ENCODE results near the gene GMDS. TPM values are rescaled to one million over a fixed set of nuclear protein-coding genes. Genes with fewer than 3 reads are reported as not detected.
A peak's percentile ranks its signal among the peaks of the same experiment; 100 is the strongest.

GMDS gene
- total and polyA plus RNA-seq, 2 donors (not counting 1 experiment from before 2014, with no cell fraction given): 12.7 to 34.5 TPM

DNA sequence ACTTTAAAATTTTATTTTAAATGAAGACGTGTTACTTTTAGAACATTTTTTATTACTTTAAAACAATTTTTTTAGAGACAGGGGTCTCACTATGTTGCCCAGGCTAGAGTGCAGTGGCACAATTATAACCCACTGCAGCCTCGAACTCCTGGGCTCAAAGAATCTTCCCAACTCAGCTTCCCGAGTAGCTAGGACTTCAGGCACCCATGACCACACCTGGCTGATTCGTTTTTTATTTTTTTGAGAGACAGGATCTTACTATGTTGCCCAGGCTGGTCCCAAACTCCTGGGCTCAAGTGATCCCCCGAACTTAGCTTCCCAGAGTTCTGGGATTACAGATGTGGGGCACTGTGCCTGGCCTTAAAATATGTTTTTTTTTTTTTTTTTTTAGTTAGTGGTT is 287.7 kb downstream of the GMDS start:
- H3K4me2 ChIP-seq (ENCODE audit: extremely low read depth, insufficient read depth, low read length): no peak overlapping the region
- no peaks in the 10 kb centered on the region for H3K36me3 ChIP-seq (ENCODE audit: control insufficient read depth, insufficient read depth, low read length)
- no peak overlapping the region for H2AFZ ChIP-seq (ENCODE audit: low read length)
- no peaks in the 10 kb centered on the region for H4K20me1 ChIP-seq (ENCODE audit: control insufficient read depth, extremely low read depth, insufficient read depth, low read length)
- H3K27ac ChIP-seq (ENCODE audit: insufficient read depth, low read length): no peak overlapping the region
- no peaks in the 10 kb centered on the region for H3K9me3 ChIP-seq (ENCODE audit: control insufficient read depth, insufficient read depth, low read depth, low read length)
- H3K27me3 ChIP-seq (ENCODE audit: control insufficient read depth, insufficient read depth, low read length): no peaks in the 10 kb centered on the region
- DNase-seq (ENCODE audit: low read depth in 2 of 2): no peak
- H3K79me2 ChIP-seq (ENCODE audit: control insufficient read depth, insufficient read depth, low read length): no peaks in the 10 kb centered on the region
- no peak for TF ChIP-seq EZH2 (IDR thresholded peaks at IDR 0.05; ENCODE audit: low read length, missing control alignments)
- TF ChIP-seq CTCF (conservative IDR thresholded peaks at IDR 0.05 in 1 of 2, IDR thresholded peaks at IDR 0.05 in 1 of 2; ENCODE audit: low read depth in 1 of 2, low read length in 2 of 2): no peak
- H3K9ac ChIP-seq (ENCODE audit: insufficient read depth, low read length): no peak overlapping the region
- no peak overlapping the region for H3K4me3 ChIP-seq (replicated peaks in 1 of 4; ENCODE audit: control extremely low read depth in 1 of 4, insufficient read depth in 1 of 4, low read depth in 3 of 4, low read length in 4 of 4)
- H3K4me1 ChIP-seq (ENCODE audit: control insufficient read depth, extremely low read depth, insufficient read depth, low read length): no peaks in the 10 kb centered on the region

DNA sequence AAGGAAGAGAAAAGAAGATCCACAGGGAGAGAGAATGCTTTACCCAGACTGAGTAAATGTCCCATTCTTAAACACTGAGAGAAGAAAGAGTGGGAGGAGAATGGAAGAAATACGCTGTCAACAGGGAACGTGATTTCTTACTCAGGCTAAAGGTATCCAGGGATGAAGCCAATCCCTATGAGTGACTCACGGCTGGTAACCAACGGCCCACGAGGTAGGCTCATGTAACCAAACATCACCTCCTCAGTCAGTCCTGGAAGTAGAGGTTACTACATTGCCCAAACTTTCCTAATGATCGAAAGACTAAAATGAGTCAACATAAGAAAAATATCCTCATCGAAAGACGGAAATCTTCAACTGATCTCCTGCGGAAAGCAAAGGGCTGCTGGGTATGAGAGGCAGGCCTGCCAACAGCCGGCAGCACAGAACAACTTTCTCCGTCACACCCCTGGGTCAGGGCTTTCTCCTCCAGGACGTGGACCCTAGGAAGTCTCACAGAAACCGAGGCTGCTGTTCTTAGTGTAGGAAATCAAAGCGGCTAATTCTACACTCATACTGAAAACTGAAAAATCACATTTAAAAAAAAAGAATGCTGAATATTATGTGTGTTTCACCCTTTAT is 292.6 kb downstream of the GMDS start:
- Histone ChIP-seq H3K27ac (ENCODE audit: insufficient read depth, low read length) (peak overlapping the region; percentile 27), H3K4me2 (ENCODE audit: extremely low read depth, insufficient read depth, low read length) (peak overlapping the region; percentile 13)
- TF ChIP-seq EZH2 (IDR thresholded peaks at IDR 0.05; ENCODE audit: low read length, missing control alignments): no peak
- peak in 1 of 2 donors; percentile 20 for TF ChIP-seq CTCF (conservative IDR thresholded peaks at IDR 0.05 in 1 of 2, IDR thresholded peaks at IDR 0.05 in 1 of 2; ENCODE audit: low read depth in 1 of 2, low read length in 2 of 2)

GRCh38 chr6:1950631-1951030 is 294.8 kb downstream of the GMDS start:
- H2AFZ ChIP-seq (ENCODE audit: low read length): no peak overlapping the region
- H3K9ac ChIP-seq (ENCODE audit: insufficient read depth, low read length): no peak overlapping the region
- H3K79me2 ChIP-seq (ENCODE audit: control insufficient read depth, insufficient read depth, low read length): no peaks in the 10 kb centered on the region
- H3K4me2 ChIP-seq (ENCODE audit: extremely low read depth, insufficient read depth, low read length): no peak overlapping the region
- H3K4me1 ChIP-seq (ENCODE audit: control insufficient read depth, extremely low read depth, insufficient read depth, low read length): no peaks in the 10 kb centered on the region
- H4K20me1 ChIP-seq (ENCODE audit: control insufficient read depth, extremely low read depth, insufficient read depth, low read length): no peaks in the 10 kb centered on the region
- H3K9me3 ChIP-seq (ENCODE audit: control insufficient read depth, insufficient read depth, low read depth, low read length): no peaks in the 10 kb centered on the region
- H3K36me3 ChIP-seq (ENCODE audit: control insufficient read depth, insufficient read depth, low read length): no peaks in the 10 kb centered on the region
- no peak for TF ChIP-seq CTCF (conservative IDR thresholded peaks at IDR 0.05 in 1 of 2, IDR thresholded peaks at IDR 0.05 in 1 of 2; ENCODE audit: low read depth in 1 of 2, low read length in 2 of 2)
- no peak for TF ChIP-seq EZH2 (IDR thresholded peaks at IDR 0.05; ENCODE audit: low read length, missing control alignments)
- H3K27me3 ChIP-seq (ENCODE audit: control insufficient read depth, insufficient read depth, low read length): no peaks in the 10 kb centered on the region
- H3K4me3 ChIP-seq (replicated peaks in 1 of 4; ENCODE audit: control extremely low read depth in 1 of 4, insufficient read depth in 1 of 4, low read depth in 3 of 4, low read length in 4 of 4): no peak overlapping the region
- H3K27ac ChIP-seq (ENCODE audit: insufficient read depth, low read length): no peak overlapping the region
- DNase-seq (ENCODE audit: low read depth in 2 of 2): no peak

More for the DNA sequence above, 292.6 kb downstream of the GMDS start:
- DNase-seq (ENCODE audit: low read depth in 2 of 2): peak; percentile 95 to 99
- Histone ChIP-seq H3K4me3 (replicated peaks in 1 of 4; ENCODE audit: control extremely low read depth in 1 of 4, insufficient read depth in 1 of 4, low read depth in 3 of 4, low read length in 4 of 4) (no peak overlapping the region), H2AFZ (ENCODE audit: low read length) (no peak overlapping the region), H3K79me2 (ENCODE audit: control insufficient read depth, insufficient read depth, low read length) (no peaks in the 10 kb centered on the region), H3K36me3 (ENCODE audit: control insufficient read depth, insufficient read depth, low read length) (no peaks in the 10 kb centered on the region), H4K20me1 (ENCODE audit: control insufficient read depth, extremely low read depth, insufficient read depth, low read length) (no peaks in the 10 kb centered on the region), H3K9me3 (ENCODE audit: control insufficient read depth, insufficient read depth, low read depth, low read length) (no peaks in the 10 kb centered on the region), H3K4me1 (ENCODE audit: control insufficient read depth, extremely low read depth, insufficient read depth, low read length) (no peaks in the 10 kb centered on the region), H3K27me3 (ENCODE audit: control insufficient read depth, insufficient read depth, low read length) (no peaks in the 10 kb centered on the region), H3K9ac (ENCODE audit: insufficient read depth, low read length) (no peak overlapping the region)

Data from fibroblast of lung (primary cell).